Heart left ventricle (tissue), 16 donors: ENCODE measurements around the gene FZD10. TPM values are rescaled to one million over a fixed set of nuclear protein-coding genes. Genes with fewer than 3 reads are reported as not detected.

Source experiments
- ATAC-seq, 4 donors: fragments of 200-7000 bp; cut with Tn5 transposase; one replicate each; pipeline ENCODE4 v1.9.1; 2020 to 2022; ENCODE audit warnings: moderate library complexity in 4 of 4, mild to moderate bottlenecking in 3 of 4, moderate number of reproducible peaks in 1 of 4
- DNase-seq, 5 donors: peaks; one replicate each; pipeline ENCODE4 v3.0.0-alpha.2; 2020
- H3K27ac ChIP-seq, 12 donors: fragments of 200-600 bp; sonication (generic) in 4 of 12; one replicate each; pipeline versions ENCODE4 v1.5.0 to v1.8.0; 2016 to 2022; ENCODE audit warnings: mild to moderate bottlenecking in 2 of 12
- H3K27me3 ChIP-seq, 9 donors: fragments of 200-600 bp; sonication (generic) in 2 of 9; one replicate each; pipeline versions ENCODE4 v1.5.1 to v1.8.0; 2016 to 2022; ENCODE audit warnings: mild to moderate bottlenecking in 3 of 9
- H3K36me3 ChIP-seq, 9 donors: fragments of 200-600 bp; sonication (generic) in 2 of 9; one replicate each; pipeline versions ENCODE4 v1.5.0 to v1.8.0; 2018 to 2022; ENCODE audit warnings: mild to moderate bottlenecking in 2 of 9
- H3K4me1 ChIP-seq, 12 donors: fragments of 200-600 bp; sonication (generic) in 4 of 12; one replicate each; pipeline versions ENCODE4 v1.5.0 to v1.8.0; 2016 to 2022; ENCODE audit warnings: mild to moderate bottlenecking in 3 of 12
- H3K4me3 ChIP-seq, 12 donors: fragments of 200-600 bp; sonication (generic) in 4 of 12; one replicate each; pipeline versions ENCODE4 v1.5.0 to v1.8.0; 2017 to 2022; ENCODE audit warnings: mild to moderate bottlenecking in 9 of 12, moderate library complexity in 4 of 12
- H3K9me3 ChIP-seq, 12 donors: fragments of 200-600 bp; sonication (generic) in 4 of 12; one replicate each; pipeline versions ENCODE4 v1.5.0 to v1.8.0; 2016 to 2022; ENCODE audit warnings: mild to moderate bottlenecking in 1 of 12
- CTCF ChIP-seq, 12 donors: fragments of 200-600 bp; sonication (generic) in 4 of 12; IDR thresholded peaks; one replicate each; pipeline versions ENCODE4 v1.5.0 to v1.8.0; 2018 to 2022; ENCODE audit warnings: antibody characterized with exemption in 12 of 12, mild to moderate bottlenecking in 5 of 12
- POLR2A ChIP-seq, 2 donors: fragments of 450-650 bp; IDR thresholded peaks; one replicate each; pipeline ENCODE4 v1.6.1; 2017; ENCODE audit warnings: antibody characterized with exemption in 2 of 2, mild to moderate bottlenecking in 2 of 2, moderate library complexity in 2 of 2
- whole genome bisulfite sequencing, 4 donors: extraction: QIAGEN DNeasy Blood & Tissue Kit in 2 of 4; methylation state at CpG; one replicate each; pipeline versions ENCODE4 v1.1.5 to v1.1.7; 2013 to 2018; 5-methylcytosine and 5-hydroxymethylcytosine counted together
- intact Hi-C, 10 donors: fragments of 100-400 bp; cut with DNase I; formaldehyde crosslinking; loops; one replicate each; pipeline versions ENCODE4 v1.11.1 to v1.14.2; 2022
- polyA plus RNA-seq, 2 donors: library from polyadenylated mRNA; stranded (reverse); fragments of 200-250 nt; gene quantifications; one replicate each; pipeline ENCODE4 v1.2.3, GENCODE V29; 2013
- total RNA-seq, 9 donors: library from RNA; depleted of rRNA in 2 of 9; stranded (reverse); fragments of >200 nt in 2 of 9; fragmentation: NEBNext Ultra II Directional in 3 of 9; extraction: Animal tissue kit (Norgen Biotek cat#: 25700) in 3 of 9; gene quantifications; one replicate each; pipeline versions ENCODE4 v1.1.0 to v1.2.4, GENCODE V29; 2016 to 2023
- donor health status: ischemic (EF 13 %, LVEDD 7.1; RV severe dilation, severe dysfunction).
- donor health status: healthy with polysubstance abuse.
- donor health status: DM: no; HTN: yes; CAD: no.
- donor health status: DM: no; HTN: no; CAD: no.
- donor health status: ischemic (EF 25% LVEDD 6.9; RV normal size, moderate dysfunction).
- donor health status: ischemic (EF 25% LVEDD 5.7; RV mildly dilated, moderate dysfunction).
- donor health status: healthy.
- donor health status: DM: yes; HTN: yes; CAD: no.
- donor health status: ischemic (EF 35%, LVEDD 5.7; RV mildly dilated, moderate dysfunction).
- donor health status: nonischemic (EF 11% LVEDD 7.7; RV severe dilation, severe dysfunction).
- donor health status: DM: yes; HTN: yes; CAD: no.
- donor health status: PGD.
- donor health status: ischemic (EF 29% LVEDD 5.4; RV normal size, mild dysfunction).
- donor health status: nonischemic (EF 23%, LVEDD 6.1; RV moderate dilation, normal function).

FZD10 gene
- total and polyA plus RNA-seq, 11 donors: 0.06 to 0.23 (median 0.10) TPM; not detected in 3

GRCh38 chr12:130154276-130155070, 7.8 kb upstream of the FZD10 start:
- no peak overlapping the region for H3K27ac ChIP-seq
- TF ChIP-seq CTCF (IDR thresholded peaks at IDR 0.05) (no peak), POLR2A (IDR thresholded peaks at IDR 0.05) (no peak)
- H3K36me3 ChIP-seq: no peaks in the 10 kb centered on the region
- no peaks in the 10 kb centered on the region for H3K4me1 ChIP-seq
- DNase-seq: no peak
- peaks cover 8 to 62% (median 30%) of the 10 kb centered on the region in 9 donors for H3K27me3 ChIP-seq
- H3K4me3 ChIP-seq: no peak overlapping the region
- intact Hi-C loops: no loop called here
- 74 to 80% (median 78%) methylated on average over 22 of the region's 22 CpGs for WGBS, 4 donors
- H3K9me3 ChIP-seq: no peaks in the 10 kb centered on the region
- ATAC-seq: no peak

- H3K4me3 ChIP-seq: no peak overlapping the region
- no peak for TF ChIP-seq POLR2A (IDR thresholded peaks at IDR 0.05)
- TF ChIP-seq CTCF (IDR thresholded peaks at IDR 0.05): no peak
- no peaks in the 10 kb centered on the region for H3K36me3 ChIP-seq
- no peak overlapping the region for H3K27ac ChIP-seq
- DNase-seq: no peak
- ATAC-seq: no peak
- no peaks in the 10 kb centered on the region for H3K9me3 ChIP-seq
- peaks cover 18 to 62% (median 39%) of the 10 kb centered on the region in 9 donors for H3K27me3 ChIP-seq
- intact Hi-C loops: no loop called here
- peaks cover 0 to 3% (median 0%) of the 10 kb centered on the region in 12 donors for H3K4me1 ChIP-seq
- 75 to 80% (median 78%) methylated on average over 10 of the region's 10 CpGs for WGBS, 4 donors
These were observed 6.7 kb upstream of the FZD10 start for GRCh38 chr12:130155416-130156073.

DNA sequence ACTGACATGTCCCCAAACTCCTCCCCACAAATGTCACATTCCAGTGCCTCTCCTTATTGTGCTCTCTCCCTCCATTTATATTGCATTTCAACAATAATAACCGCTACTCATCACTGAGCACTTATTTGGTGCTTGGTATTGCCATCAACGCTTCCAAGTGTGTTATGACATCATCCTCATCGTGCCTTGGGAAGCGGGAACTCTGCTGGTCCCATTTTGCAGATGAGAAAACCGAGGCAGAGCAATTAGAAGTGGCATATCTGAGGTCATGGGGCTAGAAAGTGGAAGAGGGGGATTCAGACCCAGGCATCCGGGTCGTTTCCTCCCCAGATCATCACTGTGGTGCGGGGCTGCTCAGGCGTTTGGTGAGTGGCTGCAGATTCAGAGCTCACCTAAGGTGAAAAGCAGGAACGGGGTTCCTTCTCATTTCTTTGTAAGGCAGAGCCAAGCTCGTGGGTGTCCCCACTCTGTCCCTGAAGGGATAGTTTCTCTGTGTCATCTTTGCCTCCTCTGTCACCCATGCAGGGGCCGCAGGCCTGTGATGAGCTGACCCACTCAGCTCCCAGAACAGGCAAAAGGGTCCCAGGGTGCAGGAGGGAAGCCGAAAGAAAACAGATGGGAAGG, 5.5 kb upstream of the FZD10 start:
- Histone ChIP-seq H3K27ac (no peak overlapping the region), H3K36me3 (no peaks in the 10 kb centered on the region), H3K4me1 (peaks cover 0 to 15% (median 9%) of the 10 kb centered on the region in 12 donors), H3K27me3 (peaks cover 28 to 73% (median 51%) of the 10 kb centered on the region in 9 donors), H3K9me3 (no peaks in the 10 kb centered on the region), H3K4me3 (no peak overlapping the region)
- WGBS, 4 donors: 64 to 72% (median 67%) methylated on average over 13 of the region's 13 CpGs
- ATAC-seq (no peak), DNase-seq (no peak)
- TF ChIP-seq POLR2A (IDR thresholded peaks at IDR 0.05) (no peak), CTCF (IDR thresholded peaks at IDR 0.05) (no peak)
- intact Hi-C loops: no loop called here
